Pancreas (tissue), 10 donors: Measurements from ENCODE around the gene C3orf22. TPM values are rescaled to one million over a fixed set of nuclear protein-coding genes. Genes with fewer than 3 reads are reported as not detected.

ENCODE experiments used
- ATAC-seq, 4 donors: fragments of 200-7000 bp; cut with Tn5 transposase; one replicate each; pipeline versions ENCODE4 v1.8.0 to v1.9.1; 2020; ENCODE audit warnings: mild to moderate bottlenecking in 4 of 4, moderate library complexity in 4 of 4
- DNase-seq, 6 donors: peaks; one replicate each; pipeline ENCODE4 v3.0.0-alpha.2; 2020
- FAIRE-seq: peaks from 2 replicates; lab custom pipeline; 2012; peaks lifted over from hg19 to GRCh38; lab: Jason Lieb, UNC
- H3K27ac ChIP-seq, 4 donors: fragments of 200-600 bp; sonication (generic); 1 replicate in 3 of 4; 2 replicates in 1 of 4; pipeline versions ENCODE4 v1.5.0 to v1.8.0; 2020
- H3K27me3 ChIP-seq, 4 donors: fragments of 200-600 bp; one replicate each; pipeline ENCODE4 v1.8.0; 2021
- H3K36me3 ChIP-seq, 3 donors: fragments of 200-600 bp; sonication (generic) in 1 of 3; one replicate each; pipeline versions ENCODE4 v1.5.0 to v1.8.0; 2020 to 2021
- H3K4me1 ChIP-seq, 3 donors: fragments of 200-600 bp; one replicate each; pipeline ENCODE4 v1.8.0; 2021
- H3K4me3 ChIP-seq, 4 donors: fragments of 200-600 bp; sonication (generic) in 2 of 4; one replicate each; pipeline versions ENCODE4 v1.5.0 to v1.8.0; 2020 to 2021
- H3K9me3 ChIP-seq, 4 donors: fragments of 200-600 bp; one replicate each; pipeline ENCODE4 v1.8.0; 2021
- CTCF ChIP-seq, 4 donors: fragments of 200-600 bp; sonication (generic) in 3 of 4; IDR thresholded peaks; one replicate each; pipeline versions ENCODE4 v1.5.0 to v1.8.0; 2021; ENCODE audit warnings: antibody characterized with exemption in 4 of 4
- WGBS, 2 donors: extraction: QIAGEN DNeasy Blood & Tissue Kit; methylation state at CpG; one replicate each; pipeline ENCODE4 v1.1.7; 2013; 5-methylcytosine and 5-hydroxymethylcytosine counted together
- intact Hi-C, 3 donors: fragments of 100-400 bp; cut with DNase I; formaldehyde crosslinking; loops; one replicate each; pipeline versions ENCODE4 v1.11.1 to v1.14.2; 2022
- polyA plus RNA-seq, 2 donors: library from polyadenylated mRNA; stranded (reverse); fragments of 200-250 nt; gene quantifications; one replicate each; pipeline ENCODE4 v1.2.3, GENCODE V29; 2013
- total RNA-seq, 6 donors: library from RNA; stranded (reverse); fragmentation: NEBNext Ultra II Directional in 4 of 6; extraction: Animal tissue kit (Norgen Biotek cat#: 25700) in 4 of 6; gene quantifications; one replicate each; pipeline versions ENCODE4 v1.2.1 to v1.2.4, GENCODE V29; 2021 to 2023
- donor health status: healthy with polysubstance abuse.
- donor health status: DM: no; HTN: no; CAD: no; lungs with moderate emphysema.
- donor health status: DM: no; HTN: no; CAD: no.
- donor health status: control.
- donor health status: control.
- donor health status: Bipolar disorder and iron deficiency.
- donor health status: DM: yes; HTN: yes; CAD: no.
- donor health status: DM: no; HTN: no; CAD: no.
- donor health status: DM: no; HTN: no; CAD: no.
- donor health status: DM: yes; HTN: yes; CAD: no.

The C3orf22 gene
- total and polyA plus RNA-seq, 8 donors, result 0.09 TPM; not detected in 7

- H3K4me1 ChIP-seq, result peaks cover 0 to 10% (median 0%) of the 10 kb centered on the region in 3 donors
These were observed 25.2 kb downstream of the C3orf22 start for GRCh38 chr3:126533506-126533905.

DNA sequence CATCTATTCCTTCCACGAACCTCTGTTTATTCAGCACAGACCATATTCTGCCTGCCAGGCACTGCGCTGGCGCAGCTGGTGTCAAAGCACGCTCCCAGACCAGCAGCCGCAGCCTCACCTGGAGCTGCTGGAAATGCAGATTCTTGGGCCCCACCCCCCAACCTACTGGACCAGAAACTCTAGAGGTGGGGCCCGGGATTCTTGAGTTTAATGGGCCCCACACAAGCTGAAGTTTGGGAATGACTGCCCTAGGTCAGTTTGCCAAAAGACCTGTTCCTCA lies 27.7 kb downstream of the C3orf22 start:
- ATAC-seq (no peak), FAIRE-seq (no peak), DNase-seq (peak in 1 of 6 donors; percentile 25)
- H3K27me3 ChIP-seq, result no peaks in the 10 kb centered on the region
- H3K27ac ChIP-seq, result no peak overlapping the region
- H3K9me3 ChIP-seq, result no peaks in the 10 kb centered on the region
- 86 to 92% methylated on average over 6 of the region's 6 CpGs for WGBS, 2 donors
- intact Hi-C loops, result no loop called here
- peaks cover 0 to 11% (median 0%) of the 10 kb centered on the region in 3 donors for H3K4me1 ChIP-seq
- H3K36me3 ChIP-seq, result no peaks in the 10 kb centered on the region
- H3K4me3 ChIP-seq, result no peak overlapping the region
- no peak for TF ChIP-seq CTCF (IDR thresholded peaks at IDR 0.05)

More at GRCh38 chr3:126533506-126533905, 25.2 kb downstream of the C3orf22 start:
- Histone ChIP-seq H3K9me3 (no peaks in the 10 kb centered on the region), H3K27me3 (no peaks in the 10 kb centered on the region), H3K4me3 (no peak overlapping the region), H3K36me3 (no peaks in the 10 kb centered on the region), H3K27ac (no peak overlapping the region)
- DNase-seq (no peak), ATAC-seq (no peak), FAIRE-seq (no peak)
- TF ChIP-seq CTCF (IDR thresholded peaks at IDR 0.05), result no peak
- intact Hi-C loops, result no loop called here

DNA sequence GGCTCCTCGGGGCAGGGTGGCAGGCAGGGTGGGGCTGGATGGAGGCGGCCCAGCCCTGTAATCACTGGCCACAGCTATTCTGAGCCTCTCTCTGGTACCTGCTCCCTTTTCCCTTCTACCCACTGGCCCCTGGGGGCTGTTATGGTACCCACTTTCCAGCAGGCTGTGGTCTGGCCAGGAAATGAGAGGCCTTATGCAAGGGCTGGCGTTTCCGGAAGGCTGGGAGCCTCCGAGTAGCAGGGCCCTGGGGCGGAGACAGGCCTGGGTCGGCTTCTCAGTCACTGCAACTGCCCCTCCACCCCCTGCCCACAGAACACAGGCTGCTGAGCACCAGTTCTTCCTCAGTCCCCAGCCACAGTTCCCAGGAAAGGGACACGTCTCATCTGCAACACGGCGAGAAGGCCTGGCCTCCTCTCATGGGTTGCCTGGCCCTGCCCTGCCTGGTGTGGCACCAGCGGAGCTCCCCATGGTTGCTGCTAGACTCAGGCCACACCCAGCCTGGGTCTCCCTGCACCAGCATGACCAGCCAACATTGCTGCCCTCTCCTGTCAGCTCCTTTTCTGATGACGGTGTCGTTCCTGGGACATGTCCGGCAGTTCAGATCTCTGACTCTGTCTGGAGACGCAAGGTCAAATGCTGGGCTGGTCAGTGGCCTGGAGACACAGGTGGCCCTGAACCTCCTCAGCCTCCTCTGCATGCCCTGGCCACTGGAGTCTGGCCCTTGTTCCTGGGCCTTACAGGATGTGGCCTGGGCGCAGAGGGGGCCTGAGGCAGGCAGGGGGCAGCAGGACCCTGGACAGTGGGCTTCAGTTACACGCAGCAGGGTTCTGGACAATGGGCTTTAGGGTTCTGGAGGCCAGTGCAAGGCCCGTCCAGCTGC lies 28.3 kb downstream of the C3orf22 start:
- FAIRE-seq (no peak), ATAC-seq (peak in 2 of 4 donors; percentile 36 to 42), DNase-seq (peak in 4 of 6 donors; percentile 10 to 66 (median 46))
- no peak for TF ChIP-seq CTCF (IDR thresholded peaks at IDR 0.05)
- Histone ChIP-seq H3K27ac (peak overlapping the region in 1 of 4 donors; percentile 23), H3K36me3 (no peaks in the 10 kb centered on the region), H3K4me3 (no peak overlapping the region), H3K9me3 (no peaks in the 10 kb centered on the region), H3K4me1 (peaks cover 0 to 11% (median 0%) of the 10 kb centered on the region in 3 donors), H3K27me3 (no peaks in the 10 kb centered on the region)
- intact Hi-C loops, result no loop called here
- 89 to 92% methylated on average over 17 to 18 of the region's 18 CpGs for WGBS, 2 donors

DNA sequence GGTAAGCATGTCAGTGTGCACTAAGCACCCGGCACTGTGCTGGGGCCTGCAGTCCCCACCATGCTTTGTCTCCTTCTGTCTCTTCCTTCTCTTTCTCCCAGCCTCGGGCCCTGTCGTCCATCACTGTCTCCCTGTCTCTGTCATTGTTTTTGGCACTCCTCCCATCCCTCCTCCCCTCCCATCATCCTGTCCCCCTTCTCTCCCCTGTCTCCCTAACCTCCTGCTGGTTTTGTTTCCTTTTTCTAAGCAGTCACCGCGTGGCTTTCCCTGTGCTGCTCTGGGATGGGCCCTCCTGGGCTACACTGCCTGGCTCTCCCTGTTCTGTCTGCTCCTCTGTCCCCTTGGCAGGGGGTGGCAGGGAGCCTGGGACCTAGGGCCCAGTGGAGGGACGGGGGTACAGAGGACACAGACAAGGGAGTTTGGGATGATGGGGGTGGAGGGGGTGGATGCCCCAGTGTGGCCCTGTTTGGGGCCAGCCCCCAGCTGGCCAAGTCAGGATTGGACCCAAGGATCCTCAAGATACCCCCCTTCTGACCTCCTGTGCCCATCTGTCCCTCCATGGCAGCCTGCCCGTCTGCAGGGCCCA lies 29.1 kb downstream of the C3orf22 start:
- Histone ChIP-seq H3K4me1 (peaks cover 0 to 11% (median 0%) of the 10 kb centered on the region in 3 donors), H3K9me3 (no peaks in the 10 kb centered on the region), H3K27ac (peak overlapping the region in 1 of 4 donors; percentile 46), H3K36me3 (no peaks in the 10 kb centered on the region), H3K27me3 (no peaks in the 10 kb centered on the region), H3K4me3 (no peak overlapping the region)
- FAIRE-seq (no peak), ATAC-seq (no peak), DNase-seq (peak in 2 of 6 donors; percentile 35 to 48)
- TF ChIP-seq CTCF (IDR thresholded peaks at IDR 0.05), result no peak
- 82 to 90% methylated on average over 6 to 7 of the region's 7 CpGs for WGBS, 2 donors
- intact Hi-C loops, result loop anchor here in 1 of 3 donors (10.0 kb wide), 1 partner anchor 925 kb away; no protein-coding TSS in a partner anchor
